BLaER1 treated with 17β-estradiol and CSF1 and Interleukin-3, amounts not matched to agents 10 nM and 100 nM (cell line): ENCODE results near the gene CLIC4.

Experiments used
- H3K27ac ChIP-seq, 11 experiments: shearing (Covaris generic); formaldehyde crosslinking; 2 replicates each; pipeline ENCODE4 v1.8.1; 2022
- H3K27me3 ChIP-seq, 11 experiments: shearing (Covaris generic); formaldehyde crosslinking; 2 replicates each; pipeline ENCODE4 v1.8.1; 2022
- H3K36me3 ChIP-seq, 11 experiments: shearing (Covaris generic); formaldehyde crosslinking; 2 replicates each; pipeline ENCODE4 v1.8.1; 2022
- H3K4me1 ChIP-seq, 10 experiments: shearing (Covaris generic); formaldehyde crosslinking; 2 replicates each; pipeline ENCODE4 v1.8.1; 2022
- H3K4me2 ChIP-seq, 11 experiments: shearing (Covaris generic); formaldehyde crosslinking; 2 replicates each; pipeline ENCODE4 v1.8.1; 2022
- H3K4me3 ChIP-seq, 10 experiments: shearing (Covaris generic); formaldehyde crosslinking; 2 replicates each; pipeline ENCODE4 v1.8.1; 2022
- H3K9ac ChIP-seq, 11 experiments: shearing (Covaris generic); formaldehyde crosslinking; 2 replicates each; pipeline ENCODE4 v1.8.1; 2022
- H3K9me3 ChIP-seq, 11 experiments: shearing (Covaris generic); formaldehyde crosslinking; replicated peaks in 1 of 11; 2 replicates each; pipeline ENCODE4 v1.8.1; 2022
- H4K20me1 ChIP-seq, 11 experiments: shearing (Covaris generic); formaldehyde crosslinking; 2 replicates each; pipeline ENCODE4 v1.8.1; 2022
- Cebpa-rat ChIP-seq, 11 experiments: shearing (Covaris generic); IDR thresholded peaks; 2 replicates each; pipeline ENCODE4 v1.8.1; 2022

CLIC4 gene

DNA sequence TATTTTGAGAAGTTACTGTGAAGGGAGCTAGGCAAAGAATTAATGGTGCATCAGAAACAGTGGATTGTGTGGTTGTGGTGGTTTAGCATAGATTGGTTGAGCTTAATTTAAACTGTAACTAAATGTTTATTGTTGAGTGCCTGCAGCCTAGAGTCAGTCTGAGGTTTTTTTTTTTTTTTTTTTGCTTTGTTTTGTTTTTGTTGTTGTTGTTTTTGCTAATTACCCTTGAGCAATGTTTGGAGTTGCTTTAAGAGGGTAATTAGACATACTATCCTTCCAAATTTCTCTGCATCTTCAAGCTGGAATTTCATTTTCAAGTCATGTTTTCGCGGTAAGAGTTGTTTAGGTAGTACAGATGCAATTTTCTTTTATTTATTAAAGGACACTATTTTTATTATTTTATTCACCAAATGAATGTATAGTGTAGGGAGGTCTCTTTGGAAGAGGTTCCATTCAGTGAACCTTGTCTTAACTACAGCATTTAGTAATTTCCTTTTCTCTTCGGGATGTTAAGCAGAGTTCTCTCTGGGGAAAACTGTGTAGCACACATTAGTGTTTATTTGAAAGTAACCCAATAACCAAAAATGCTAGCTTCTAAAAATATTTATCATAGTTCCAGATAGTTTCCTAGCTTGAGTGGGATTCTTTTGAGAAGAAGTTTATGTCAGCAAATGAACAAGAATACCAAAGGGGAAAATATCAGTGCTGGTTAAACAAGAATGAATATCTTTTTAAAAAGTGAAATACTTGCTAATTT, 82.3 kb downstream of the CLIC4 start:
- peaks cover 12 to 93% (median 41%) of the 10 kb centered on the region in 11 experiments; a peak in 20 of 22 replicates for H4K20me1 ChIP-seq
- peaks cover 56 to 80% (median 70%) of the 10 kb centered on the region in 10 experiments for H3K4me1 ChIP-seq
- peak overlapping the region in 4 of 11 experiments; percentile 4 to 28 (median 18); a peak in 4 of 22 replicates for H3K9ac ChIP-seq
- H3K4me2 ChIP-seq = peak overlapping the region; percentile 37 to 81 (median 69); a peak in 21 of 22 replicates
- peaks cover 0 to 18% (median 11%) of the 10 kb centered on the region in 11 experiments; a peak in 11 of 22 replicates for H3K36me3 ChIP-seq
- H3K9me3 ChIP-seq = no peaks in the 10 kb centered on the region
- no peak overlapping the region; a peak in 3 of 20 replicates for H3K4me3 ChIP-seq
- no peak for TF ChIP-seq Cebpa-rat (IDR thresholded peaks at IDR 0.05)
- peak overlapping the region in 6 of 11 experiments; percentile 2 to 29 (median 8); a peak in 5 of 22 replicates for H3K27ac ChIP-seq
- no peaks in the 10 kb centered on the region for H3K27me3 ChIP-seq

DNA sequence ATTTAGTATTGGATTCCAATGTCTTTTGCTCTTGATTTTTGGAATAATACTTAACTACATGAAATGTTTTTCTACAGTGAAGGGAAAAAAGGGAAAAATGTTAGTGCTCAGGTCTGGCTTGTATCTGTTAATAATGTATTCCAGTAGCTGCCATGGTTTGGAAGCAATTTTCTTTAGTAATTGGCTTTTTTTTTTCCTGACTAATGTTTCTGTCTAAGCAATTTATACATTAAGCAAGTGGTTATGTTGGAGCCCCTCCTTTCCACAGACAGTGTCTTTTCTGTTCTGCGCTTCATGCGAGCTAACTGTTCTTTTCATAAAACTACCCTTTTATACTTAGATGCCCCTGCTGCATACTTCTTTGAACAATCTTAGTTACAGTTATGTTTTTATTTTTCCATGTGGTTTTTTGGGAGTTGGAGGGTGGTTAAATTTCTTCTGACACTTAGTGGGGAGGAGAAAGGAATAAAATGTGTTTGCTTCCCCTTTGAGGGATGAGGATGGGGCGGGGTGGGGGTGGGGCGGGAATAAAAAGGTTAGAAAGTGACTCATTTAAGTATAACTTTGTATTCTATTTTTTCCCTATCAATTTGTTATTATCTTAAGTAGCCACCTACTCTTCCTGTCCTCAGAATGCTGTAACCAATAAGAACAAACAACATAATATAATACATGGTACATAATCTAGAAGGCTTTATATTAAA, 83.1 kb downstream of the CLIC4 start:
- Histone ChIP-seq H3K4me2 (peak overlapping the region; percentile 37 to 81 (median 69); a peak in 21 of 22 replicates), H3K4me3 (no peak overlapping the region), H3K27ac (peak overlapping the region in 8 of 11 experiments; percentile 2 to 33 (median 22); a peak in 2 of 22 replicates), H3K9me3 (no peaks in the 10 kb centered on the region), H3K4me1 (peaks cover 48 to 72% (median 62%) of the 10 kb centered on the region in 10 experiments), H3K36me3 (peaks cover 0 to 18% (median 11%) of the 10 kb centered on the region in 11 experiments; a peak in 11 of 22 replicates), H4K20me1 (peaks cover 12 to 85% (median 35%) of the 10 kb centered on the region in 11 experiments; a peak in 20 of 22 replicates), H3K9ac (peak overlapping the region in 5 of 11 experiments; percentile 4 to 52 (median 29); a peak in 6 of 22 replicates), H3K27me3 (no peaks in the 10 kb centered on the region)
- no peak for TF ChIP-seq Cebpa-rat (IDR thresholded peaks at IDR 0.05)

DNA sequence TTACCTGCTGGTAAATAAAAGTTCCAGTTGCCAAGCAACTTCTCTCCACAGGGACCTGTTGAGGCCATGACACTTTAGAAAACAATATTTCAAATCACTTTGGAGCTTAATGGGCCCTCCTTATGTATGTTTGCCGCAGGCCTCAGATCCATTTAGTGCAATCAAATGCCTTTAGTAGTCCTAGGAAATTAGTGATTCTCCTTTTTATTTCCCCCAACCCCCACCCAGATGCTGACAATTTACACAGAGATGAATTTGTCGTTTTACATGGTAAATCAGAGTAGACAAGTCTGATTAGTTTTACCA, 83.6 kb downstream of the CLIC4 start:
- H3K4me1 ChIP-seq = peaks cover 43 to 67% (median 57%) of the 10 kb centered on the region in 10 experiments
- no peaks in the 10 kb centered on the region for H3K27me3 ChIP-seq
- H4K20me1 ChIP-seq = peaks cover 12 to 80% (median 30%) of the 10 kb centered on the region in 11 experiments; a peak in 20 of 22 replicates
- peak overlapping the region; percentile 1 to 56 (median 40); a peak in 15 of 22 replicates for H3K4me2 ChIP-seq
- H3K9ac ChIP-seq = peak overlapping the region in 2 of 11 experiments; percentile 29 to 38; a peak in 1 of 22 replicates
- no peak for TF ChIP-seq Cebpa-rat (IDR thresholded peaks at IDR 0.05)
- peaks cover 0 to 18% (median 11%) of the 10 kb centered on the region in 11 experiments; a peak in 11 of 22 replicates for H3K36me3 ChIP-seq
- no peaks in the 10 kb centered on the region for H3K9me3 ChIP-seq
- no peak overlapping the region for H3K4me3 ChIP-seq
- peak overlapping the region in 4 of 11 experiments; percentile 12 to 22 (median 18); a peak in 2 of 22 replicates for H3K27ac ChIP-seq

DNA sequence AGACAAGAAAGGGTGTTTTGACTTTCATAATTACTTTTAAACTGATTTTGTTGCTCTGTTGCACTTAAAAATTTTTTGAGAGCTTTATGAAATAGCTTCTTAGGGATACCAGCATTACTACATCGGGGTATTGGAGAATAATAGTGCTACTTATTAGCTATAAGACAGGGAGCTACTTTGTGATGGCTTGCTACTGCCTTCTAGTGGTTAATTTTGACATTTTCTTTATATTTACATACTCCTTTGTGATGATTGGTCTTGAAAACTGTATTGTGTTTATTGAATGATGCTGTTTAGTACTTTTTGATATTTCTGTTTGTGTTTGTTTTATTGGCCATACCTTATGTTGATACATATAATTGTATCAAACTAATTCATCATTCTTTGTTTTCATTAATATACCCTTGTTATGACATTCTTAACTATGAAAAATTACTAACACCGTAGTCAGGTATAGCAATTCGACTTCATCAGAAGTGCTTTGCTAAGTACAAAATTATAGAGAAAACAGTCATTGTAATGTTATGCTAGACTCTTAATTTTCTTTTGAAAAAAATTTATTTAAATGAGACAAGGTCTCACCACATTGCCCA, 85.5 kb downstream of the CLIC4 start:
- H3K27me3 ChIP-seq = no peaks in the 10 kb centered on the region
- peaks cover 0 to 22% (median 11%) of the 10 kb centered on the region in 11 experiments; a peak in 11 of 22 replicates for H3K36me3 ChIP-seq
- H3K4me2 ChIP-seq = peak overlapping the region in 1 of 11 experiments; percentile 11; a peak in 1 of 22 replicates
- no peak overlapping the region for H3K4me3 ChIP-seq
- H3K27ac ChIP-seq = no peak overlapping the region
- H3K4me1 ChIP-seq = peaks cover 35 to 48% (median 40%) of the 10 kb centered on the region in 10 experiments
- H3K9ac ChIP-seq = no peak overlapping the region
- TF ChIP-seq Cebpa-rat (IDR thresholded peaks at IDR 0.05) = no peak
- peaks cover 15 to 70% (median 32%) of the 10 kb centered on the region in 11 experiments; a peak in 21 of 22 replicates for H4K20me1 ChIP-seq
- no peaks in the 10 kb centered on the region for H3K9me3 ChIP-seq

DNA sequence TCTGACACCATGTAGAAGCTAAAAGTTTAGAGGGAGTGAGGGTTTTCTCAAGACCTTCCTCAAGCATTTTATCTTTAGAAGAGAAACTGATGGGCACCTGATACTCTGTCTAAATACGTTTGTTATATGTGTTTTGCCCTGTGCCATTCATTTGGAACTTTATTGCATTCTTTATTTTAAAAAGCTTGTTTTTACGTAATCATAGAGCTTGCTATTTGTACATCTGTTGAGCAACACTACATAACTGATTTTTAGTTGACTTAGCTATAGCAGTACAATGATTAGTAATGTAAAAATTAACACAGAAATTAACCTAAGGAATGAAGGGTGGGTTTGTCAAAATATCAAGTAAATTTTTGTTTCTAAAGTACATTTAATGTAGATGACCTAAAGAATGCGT, 96.3 kb downstream of the CLIC4 start:
- no peak for TF ChIP-seq Cebpa-rat (IDR thresholded peaks at IDR 0.05)
- Histone ChIP-seq H3K4me2 (no peak overlapping the region), H3K4me3 (no peak overlapping the region), H3K27ac (no peak overlapping the region), H3K9me3 (no peaks in the 10 kb centered on the region), H4K20me1 (peaks cover 8 to 79% (median 28%) of the 10 kb centered on the region in 11 experiments; a peak in 19 of 22 replicates), H3K9ac (no peak overlapping the region), H3K36me3 (peaks cover 34 to 79% (median 49%) of the 10 kb centered on the region in 11 experiments), H3K27me3 (no peaks in the 10 kb centered on the region), H3K4me1 (peaks cover 0 to 17% (median 7%) of the 10 kb centered on the region in 10 experiments; a peak in 11 of 20 replicates)

DNA sequence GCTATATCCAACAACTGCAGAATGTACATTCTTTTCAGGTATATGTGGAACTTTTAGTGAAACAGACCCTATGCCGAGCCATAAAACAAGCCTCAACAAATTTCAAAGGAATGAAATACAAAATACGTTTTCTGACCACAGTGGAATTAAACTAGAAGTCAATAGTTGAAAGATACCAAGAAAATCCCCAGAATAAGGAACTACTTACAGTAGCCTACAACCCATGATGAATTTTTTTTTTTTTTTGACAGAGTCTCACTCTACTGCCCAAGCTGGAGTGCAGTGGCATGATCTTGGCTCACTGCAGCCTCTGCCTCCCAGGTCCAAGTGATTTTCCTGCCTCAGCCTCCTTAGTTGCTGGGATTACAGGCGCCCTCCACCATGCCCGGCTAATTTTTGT, 101.4 kb downstream of the CLIC4 start:
- peaks cover 0 to 10% (median 0%) of the 10 kb centered on the region in 11 experiments; a peak in 2 of 22 replicates for H3K27me3 ChIP-seq
- H3K9me3 ChIP-seq = no peaks in the 10 kb centered on the region
- no peak for TF ChIP-seq Cebpa-rat (IDR thresholded peaks at IDR 0.05)
- no peak overlapping the region for H3K27ac ChIP-seq
- H3K4me3 ChIP-seq = no peak overlapping the region
- H3K9ac ChIP-seq = no peak overlapping the region
- peaks cover 0 to 43% (median 12%) of the 10 kb centered on the region in 11 experiments; a peak in 10 of 22 replicates for H4K20me1 ChIP-seq
- H3K36me3 ChIP-seq = peaks cover 12 to 36% (median 17%) of the 10 kb centered on the region in 11 experiments; a peak in 19 of 22 replicates
- H3K4me1 ChIP-seq = peaks cover 20 to 34% (median 29%) of the 10 kb centered on the region in 10 experiments
- H3K4me2 ChIP-seq = peak overlapping the region in 4 of 11 experiments; percentile 91 to 100 (median 94); a peak in 6 of 22 replicates

DNA sequence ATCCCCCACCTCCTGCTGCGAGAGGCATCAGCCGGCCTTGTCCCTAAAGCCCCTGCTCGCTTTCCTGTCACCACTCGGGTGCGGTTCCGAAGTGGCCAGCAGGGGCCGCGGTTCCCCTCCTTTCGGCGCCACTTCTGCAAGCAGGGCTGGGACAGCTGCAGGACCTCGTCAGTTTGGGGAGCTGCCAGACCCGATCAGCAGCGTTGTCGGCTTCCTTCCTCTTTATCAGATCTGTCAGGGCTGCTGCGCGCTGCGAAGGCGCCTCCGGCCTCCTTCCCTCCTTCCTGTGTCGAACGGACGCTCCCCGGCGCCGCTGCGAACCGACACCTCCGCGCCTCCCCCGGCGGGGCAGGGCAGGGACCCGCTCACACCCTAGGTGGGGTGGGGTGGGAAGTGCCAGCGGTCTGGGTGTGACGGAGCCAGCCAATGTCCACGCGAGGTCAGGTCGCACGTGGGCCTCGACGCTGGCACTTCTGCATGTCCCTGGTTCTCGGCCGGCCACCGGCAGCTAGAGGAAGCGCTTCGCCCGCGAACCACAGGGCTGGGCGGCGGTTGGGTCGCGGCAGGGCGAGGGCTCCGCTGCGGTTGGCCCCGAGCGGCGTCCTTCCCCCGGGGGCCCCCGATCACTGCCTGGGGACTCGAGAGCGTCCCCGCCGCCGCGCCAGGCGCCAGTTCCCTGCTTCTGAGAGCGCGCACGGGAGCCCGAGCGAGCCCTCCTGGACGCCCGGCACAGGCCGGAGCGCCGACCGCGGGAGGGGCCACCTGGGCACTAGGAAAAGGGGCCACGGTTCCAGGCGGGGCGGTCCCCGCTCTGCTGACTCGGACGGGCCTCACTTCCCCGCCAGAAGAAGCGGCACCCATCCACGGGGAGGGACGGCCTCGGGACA, 103.0 kb downstream of the CLIC4 start:
- no peaks in the 10 kb centered on the region for H3K9me3 ChIP-seq
- peaks cover 0 to 30% (median 12%) of the 10 kb centered on the region in 11 experiments; a peak in 9 of 22 replicates for H4K20me1 ChIP-seq
- H3K4me2 ChIP-seq = peak overlapping the region; percentile 91 to 100 (median 98)
- H3K9ac ChIP-seq = peak overlapping the region; percentile 72 to 85 (median 80)
- peaks cover 0 to 21% (median 9%) of the 10 kb centered on the region in 11 experiments; a peak in 13 of 22 replicates for H3K36me3 ChIP-seq
- H3K4me1 ChIP-seq = peaks cover 23 to 42% (median 33%) of the 10 kb centered on the region in 10 experiments
- peak overlapping the region; percentile 53 to 73 (median 62) for H3K4me3 ChIP-seq
- peaks cover 0 to 10% (median 0%) of the 10 kb centered on the region in 11 experiments; a peak in 2 of 22 replicates for H3K27me3 ChIP-seq
- peak overlapping the region; percentile 68 to 87 (median 84); a peak in 21 of 22 replicates for H3K27ac ChIP-seq
- no peak for TF ChIP-seq Cebpa-rat (IDR thresholded peaks at IDR 0.05)
